HuH-7.5 (cell line): ENCODE measurements around the gene MRM3.
"Not testable (repeated sequence)": the region's sequence is repeated elsewhere in the genome, so short reads cannot be mapped to it uniquely, and the experiment has no call there.

Experiments used
- DNase-seq: peaks from one replicate; pipeline ENCODE4 v3.0.0; 2011; ENCODE audit warnings: low spot score

Gene MRM3

DNA sequence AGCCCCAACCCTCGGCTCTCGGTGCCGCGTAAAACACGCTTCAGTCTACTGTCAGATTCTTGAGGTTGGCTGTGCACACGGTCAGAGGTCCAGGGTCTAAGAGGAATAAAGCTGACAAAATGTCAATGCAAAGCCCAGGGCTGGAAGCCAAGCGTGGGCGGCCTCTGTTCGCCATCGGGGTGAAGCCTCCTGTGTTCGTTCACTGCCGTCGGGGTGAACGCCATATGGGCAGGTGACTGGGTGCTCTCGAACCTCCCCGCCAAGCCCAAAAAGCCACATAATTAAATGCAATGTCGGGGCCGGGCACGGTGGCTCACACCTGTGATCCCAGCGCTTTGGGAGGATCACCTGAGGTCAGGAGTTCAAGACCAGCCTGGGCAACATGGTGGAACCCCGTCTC, 44.6 kb downstream of the MRM3 start:
- no peak for DNase-seq

DNA sequence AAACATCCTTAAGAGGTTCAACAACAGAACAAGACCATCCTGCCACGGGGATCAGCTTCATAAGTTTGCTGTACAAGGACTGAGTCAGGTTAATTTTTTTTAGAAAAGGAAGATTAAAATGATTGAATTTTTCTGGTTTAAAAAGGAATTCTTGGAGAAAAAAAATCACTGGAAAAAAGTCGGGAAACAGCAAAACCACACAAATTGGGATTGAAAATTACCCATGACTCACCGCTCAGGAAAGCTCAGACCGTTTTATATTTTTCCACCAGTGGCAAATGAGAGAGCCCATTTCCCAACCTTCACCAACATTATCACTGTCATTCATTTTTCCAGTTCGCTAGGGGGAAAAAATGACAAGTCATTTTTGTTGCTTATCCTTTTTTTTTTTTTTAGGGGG, 46.6 kb downstream of the MRM3 start:
- no peak for DNase-seq

DNA sequence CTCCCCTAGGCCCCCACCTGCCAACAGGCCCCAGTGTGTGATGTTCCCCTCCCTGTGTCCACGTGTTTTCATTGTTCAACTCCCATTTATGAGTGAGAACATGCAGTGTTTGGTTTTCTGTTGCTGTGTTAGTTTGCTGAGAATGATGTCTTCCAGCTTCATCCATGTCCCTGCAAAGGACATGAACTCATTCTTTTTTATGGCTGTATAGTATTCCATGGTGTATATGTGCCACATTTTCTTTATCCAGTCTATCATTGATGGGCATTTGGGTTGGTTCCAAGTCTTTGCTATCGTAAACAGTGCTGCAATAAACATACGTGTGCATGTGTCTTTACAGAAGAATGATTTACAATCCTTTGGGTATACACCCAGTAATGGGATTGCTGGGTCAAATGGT, 47.5 kb downstream of the MRM3 start:
- DNase-seq, result not testable (repeated sequence)

DNA sequence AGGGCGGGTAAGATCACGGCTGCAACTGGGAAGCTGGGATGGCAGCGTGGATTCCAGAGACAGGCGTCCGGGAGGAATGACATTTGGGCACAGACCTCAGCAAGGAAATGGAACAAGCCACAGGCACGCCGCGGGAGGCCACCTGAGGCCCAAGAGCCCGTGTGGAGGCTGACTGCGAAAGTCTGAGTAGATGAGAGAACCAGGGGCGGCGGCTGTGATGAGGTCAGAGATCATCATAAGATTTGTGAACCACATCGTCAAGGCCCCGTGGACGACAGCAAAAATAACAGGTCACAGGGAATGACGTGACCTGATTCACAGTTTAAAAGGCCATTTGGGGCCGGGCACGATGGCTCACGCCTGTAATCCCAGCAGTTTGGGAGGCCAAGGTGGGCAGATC, 48.2 kb downstream of the MRM3 start:
- DNase-seq, result no peak

DNA sequence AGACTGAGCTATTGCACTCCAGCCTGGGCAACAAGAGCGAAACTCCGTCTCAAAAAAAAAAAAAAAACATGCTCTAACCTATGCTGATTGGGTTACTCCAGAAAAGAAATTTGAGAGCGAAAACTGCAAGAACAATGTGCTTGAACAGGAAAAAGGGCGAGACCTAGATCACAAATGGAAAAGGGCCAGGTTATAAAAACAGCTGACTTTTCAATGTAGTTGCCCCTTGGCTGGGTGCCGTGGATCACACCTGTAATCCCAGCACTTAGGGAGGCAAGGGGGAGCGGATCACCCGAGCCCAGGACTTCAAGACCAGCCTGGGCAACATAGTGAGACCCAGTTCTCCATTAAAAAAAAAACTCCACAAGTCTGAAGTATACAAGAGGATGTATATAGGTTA, 48.8 kb downstream of the MRM3 start:
- no peak for DNase-seq

DNA sequence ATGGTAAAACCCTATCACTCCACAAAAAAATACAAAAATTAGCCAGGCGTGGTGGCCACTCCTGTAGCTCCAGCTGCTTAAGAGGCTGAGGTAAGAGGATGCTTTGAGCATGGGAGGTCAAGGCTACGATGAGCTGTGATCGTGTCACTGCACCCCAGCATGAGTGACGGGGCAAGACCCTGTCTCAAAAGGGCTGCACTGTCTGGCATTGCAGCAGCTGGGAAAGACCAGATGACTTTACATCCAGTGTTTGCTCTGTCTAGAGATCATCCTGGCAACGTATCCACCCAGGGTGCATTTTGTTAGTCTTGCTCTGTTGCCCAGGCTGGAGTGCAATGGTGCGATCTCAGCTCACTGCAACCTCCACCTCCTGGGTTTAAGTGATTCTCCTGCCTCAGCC, 52.0 kb downstream of the MRM3 start:
- DNase-seq, result no peak

DNA sequence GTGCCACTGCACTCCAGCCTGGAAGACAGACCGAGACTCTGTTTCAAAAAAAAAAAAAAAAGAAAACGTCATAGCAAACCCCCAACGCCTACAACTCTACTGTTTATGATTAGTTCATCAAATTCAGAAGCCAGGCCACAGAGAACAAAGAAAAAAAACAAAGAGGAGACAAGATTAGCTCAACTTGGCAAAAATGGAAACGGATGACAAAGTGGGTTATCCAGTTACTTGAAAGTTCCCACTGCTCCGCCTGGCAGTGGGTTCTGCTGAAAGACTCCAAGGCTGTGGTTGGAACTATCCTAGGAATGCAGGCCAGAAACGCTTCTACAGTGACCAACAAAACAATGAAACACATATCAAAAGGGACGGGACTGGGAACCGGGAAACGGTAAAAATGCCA, 53.1 kb downstream of the MRM3 start:
- no peak for DNase-seq

DNA sequence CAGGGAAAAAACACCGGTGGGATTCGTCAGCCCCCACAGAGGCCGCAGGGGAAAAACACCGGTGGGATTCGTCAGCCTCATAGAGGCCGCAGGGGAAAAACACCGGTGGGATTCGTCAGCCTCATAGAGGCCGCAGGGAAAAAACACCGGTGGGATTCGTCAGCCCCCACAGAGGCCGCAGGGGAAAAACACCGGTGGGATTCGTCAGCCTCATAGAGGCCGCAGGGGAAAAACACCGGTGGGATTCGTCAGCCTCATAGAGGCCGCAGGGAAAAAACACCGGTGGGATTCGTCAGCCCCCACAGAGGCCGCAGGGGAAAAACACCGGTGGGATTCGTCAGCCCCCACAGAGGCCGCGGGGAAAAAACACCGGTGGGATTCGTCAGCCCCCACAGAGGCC, 53.6 kb downstream of the MRM3 start:
- DNase-seq, result not testable (repeated sequence)

DNA sequence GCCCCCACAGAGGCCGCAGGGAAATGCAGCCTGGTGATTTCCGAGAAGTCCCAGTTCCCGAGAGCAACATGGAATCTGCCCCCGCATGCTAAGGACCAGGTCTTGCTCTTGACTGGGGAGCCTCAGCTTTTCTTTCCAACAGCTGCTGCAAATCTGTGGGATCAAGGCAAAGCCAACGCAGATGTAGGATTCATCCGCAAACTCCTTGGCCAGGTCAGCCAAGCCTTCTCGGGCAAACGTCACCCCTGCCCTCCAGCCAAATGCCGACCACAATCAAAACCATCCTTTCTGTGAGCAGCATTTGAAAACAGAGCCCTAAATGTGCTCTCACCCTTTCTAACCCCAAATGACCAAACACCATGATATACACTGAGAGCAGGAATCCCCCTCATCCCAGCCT, 54.0 kb downstream of the MRM3 start:
- DNase-seq, result no peak

DNA sequence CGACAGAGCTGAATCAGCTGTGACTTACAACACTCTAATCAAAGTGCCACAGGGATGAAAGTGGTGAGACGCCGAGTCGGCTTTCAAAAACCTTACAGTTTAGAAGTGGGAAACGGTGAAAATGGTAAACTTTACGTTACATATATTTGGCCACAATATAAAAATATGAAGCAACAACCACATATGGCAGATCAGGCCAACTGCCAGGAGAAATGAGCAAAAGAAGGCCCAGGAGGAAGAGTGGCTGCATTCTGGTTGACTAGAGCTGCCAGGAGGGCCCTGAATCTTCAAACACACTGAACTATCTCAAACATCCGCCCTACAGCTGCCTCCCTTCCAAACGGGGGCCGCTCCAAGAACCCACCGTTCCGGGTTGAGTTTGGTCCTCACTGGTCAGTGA, 56.3 kb downstream of the MRM3 start:
- DNase-seq, result no peak

DNA sequence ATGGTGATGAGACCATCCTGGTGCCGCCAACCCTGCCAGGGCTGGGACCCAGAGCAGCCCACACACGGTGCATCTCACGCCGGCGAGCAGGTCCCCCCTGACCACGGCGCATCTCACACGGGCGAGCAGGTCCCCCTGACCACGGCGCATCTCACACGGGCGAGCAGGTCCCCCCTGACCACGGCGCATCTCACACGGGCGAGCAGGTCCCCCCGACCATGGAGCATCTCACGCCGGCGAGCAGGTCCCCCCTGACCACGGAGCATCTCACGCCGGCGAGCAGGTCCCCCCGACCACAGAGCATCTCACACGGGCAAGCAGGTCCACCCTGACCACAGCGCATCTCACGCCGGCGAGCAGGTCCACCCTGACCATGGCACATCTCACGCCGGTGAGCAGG, 59.2 kb downstream of the MRM3 start:
- no peak for DNase-seq
